ENCODE data around the gene SFTA2. TPM values are rescaled to one million over a fixed set of nuclear protein-coding genes. Genes with fewer than 3 reads are reported as not detected.

The SFTA2 gene
- total and polyA plus RNA-seq, 9 of the 15 experiments (the other 6 are each of a cell fraction or from before 2014, with no cell fraction given), result not detected

DNA sequence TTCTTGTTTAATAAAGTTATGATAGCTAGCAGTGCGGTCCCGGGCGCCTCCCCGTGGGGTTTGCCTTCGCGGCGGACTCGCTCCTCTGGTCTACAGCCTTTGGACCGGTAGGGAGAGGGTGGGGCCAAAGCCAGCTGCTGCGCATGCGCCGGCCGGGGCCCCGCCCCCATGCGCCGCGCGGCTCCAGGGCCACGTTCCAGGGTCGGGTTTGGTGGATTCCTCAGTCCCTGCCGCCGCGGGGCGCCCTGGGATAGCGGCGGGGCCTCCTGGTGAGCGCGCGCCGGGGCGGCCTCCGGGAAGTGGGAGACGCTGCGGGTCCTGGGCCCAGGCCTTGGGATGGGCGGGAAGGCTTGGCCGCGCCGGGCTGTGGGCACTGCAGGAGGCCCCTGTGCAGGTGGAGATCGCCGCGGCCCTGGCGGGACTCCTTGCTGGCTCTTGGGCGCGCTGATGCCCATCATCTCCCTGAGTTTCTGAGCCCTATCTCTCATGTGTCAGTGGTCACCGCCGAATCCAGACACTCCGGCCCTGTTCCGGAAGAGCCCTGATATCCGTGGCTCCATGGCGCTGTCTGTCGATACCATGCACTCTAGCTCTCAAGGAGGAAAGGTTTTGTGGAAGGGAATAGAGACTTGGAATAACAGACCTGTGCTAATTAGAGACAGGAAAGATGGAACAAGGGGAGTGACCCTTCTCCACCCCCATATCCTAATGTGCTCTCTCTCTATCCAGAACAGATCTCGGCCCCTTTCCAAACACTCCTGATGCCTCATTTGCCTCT, 17.7 kb downstream of the SFTA2 start, which contains the start of gene VARS2 (continued):
- no peak for TF ChIP-seq NR1H2 (CRISPR knock-in tag; IDR thresholded peaks at IDR 0.05)
- TF ChIP-seq ZNF511 (CRISPR knock-in tag; IDR thresholded peaks at IDR 0.05), result peak; percentile 90; the same call in 1 of the 2 replicates
- TF ChIP-seq PHB (CRISPR knock-in tag; IDR thresholded peaks at IDR 0.05), result peak; percentile 69; the same call in 1 of the 2 replicates
- peak; percentile 47 for TF ChIP-seq SAP30 (IDR thresholded peaks at IDR 0.05; ENCODE audit: borderline replicate concordance, insufficient read depth, low read depth, low read length, poor library complexity, severe bottlenecking)
- TF ChIP-seq E2F3 (CRISPR knock-in tag; IDR thresholded peaks at IDR 0.05), result peak; percentile 82
- peak; percentile 62 for TF ChIP-seq ZNF431 (CRISPR knock-in tag; IDR thresholded peaks at IDR 0.05)
- TF ChIP-seq PTRF (tag; IDR thresholded peaks at IDR 0.05), result no peak
- peak; percentile 79 to 91 for TF ChIP-seq E2F6 (IDR thresholded peaks at IDR 0.05; ENCODE audit: borderline replicate concordance in 1 of 2, extremely low read depth in 1 of 2, insufficient read depth in 1 of 2, insufficient read length in 1 of 2, low read depth in 1 of 2, low read length in 1 of 2, poor library complexity in 1 of 2, severe bottlenecking in 1 of 2)
- TF ChIP-seq ZBTB40 (IDR thresholded peaks at IDR 0.05), result peak; percentile 79
- TF ChIP-seq ZBTB40 (CRISPR knock-in tag; IDR thresholded peaks at IDR 0.05), result peak; percentile 54; the same call in 1 of the 2 replicates
- TF ChIP-seq ZNF143 (CRISPR knock-in tag; IDR thresholded peaks at IDR 0.05), result peak; percentile 76
- peak; percentile 64; the same call in 1 of the 2 replicates for TF ChIP-seq ZNF212 (CRISPR knock-in tag; IDR thresholded peaks at IDR 0.05)
- no peak for TF ChIP-seq ZNF644 (tag; IDR thresholded peaks at IDR 0.05; ENCODE audit: low read depth)
- TF ChIP-seq, protein P1, sequence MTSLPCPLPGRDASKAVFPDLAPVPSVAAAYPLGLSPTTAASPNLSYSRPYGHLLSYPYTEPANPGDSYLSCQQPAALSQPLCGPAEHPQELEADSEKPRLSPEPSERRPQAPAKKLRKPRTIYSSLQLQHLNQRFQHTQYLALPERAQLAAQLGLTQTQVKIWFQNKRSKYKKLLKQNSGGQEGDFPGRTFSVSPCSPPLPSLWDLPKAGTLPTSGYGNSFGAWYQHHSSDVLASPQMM (CRISPR knock-in tag; IDR thresholded peaks at IDR 0.05), result no peak
- TF ChIP-seq ZNF589 (CRISPR knock-in tag; IDR thresholded peaks at IDR 0.05; ENCODE audit: low read depth), result peak; percentile 71; the same call in 1 of the 2 replicates

Measured in K562 (cell line).